PC-3 (cell line): Measurements from ENCODE around the gene ANKRD13B. TPM values are rescaled to one million over a fixed set of nuclear protein-coding genes. Genes with fewer than 3 reads are reported as not detected.
A peak's percentile ranks its signal among the peaks of the same experiment; 100 is the strongest.

Source experiments
- ATAC-seq: fragments of 200-7000 bp; cut with Tn5 transposase; 2 replicates; pipeline ENCODE4 v1.9.1; 2020; ENCODE audit warnings: mild to moderate bottlenecking, moderate library complexity
- BruUV-seq: library from RNA; stranded (reverse); fragments of 400-500 nt; replicated peaks from 2 replicates; lab custom pipeline; 2021; lab: Mats Ljungman, UMichigan
- CTCF ChIA-PET: fragments of 300-600 bp; sonication (Branson Sonifier 250); formaldehyde crosslinking; loops from one replicate; lab custom pipeline; 2022; ENCODE audit warnings: antibody characterized with exemption; lab: Charles Lee
- POLR2A ChIA-PET: fragments of 300-600 bp; sonication (Branson Sonifier 250); formaldehyde crosslinking; loops from one replicate; lab custom pipeline; 2022; ENCODE audit warnings: antibody characterized with exemption; ENCODE audit not compliant: unreplicated experiment; lab: Charles Lee
- DNase-seq: peaks from one replicate; pipeline ENCODE4 v3.0.0-alpha.2; 2015
- H2AFZ ChIP-seq: fragments of 300-600 bp; sonication (generic); 2 replicates; pipeline ENCODE4 v1.6.0; 2016; ENCODE audit warnings: antibody characterized with exemption, low read length
- H3F3A ChIP-seq: fragments of 300-600 bp; sonication (generic); one replicate; pipeline ENCODE4 v1.6.0; 2017; ENCODE audit warnings: antibody characterized with exemption, low read length, control low read depth, mild to moderate bottlenecking; ENCODE audit not compliant: unreplicated experiment
- H3K27ac ChIP-seq: fragments of 300-600 bp; sonication (generic); 2 replicates; pipeline ENCODE4 v1.5.1; 2016; ENCODE audit warnings: mild to moderate bottlenecking, low read length
- H3K27me3 ChIP-seq: fragments of 300-600 bp; sonication (generic); 2 replicates; pipeline ENCODE4 v1.6.1; 2016; ENCODE audit warnings: low read length, mixed read lengths
- H3K36me3 ChIP-seq: fragments of 300-600 bp; sonication (generic); 2 replicates; pipeline ENCODE4 v1.6.1; 2016; ENCODE audit warnings: low read depth, mixed run types, low read length, mixed read lengths
- H3K4me1 ChIP-seq: fragments of 300-600 bp; sonication (generic); 2 replicates; pipeline ENCODE4 v1.5.1; 2016; ENCODE audit warnings: low read length; ENCODE audit not compliant: insufficient read depth
- H3K4me2 ChIP-seq: fragments of 300-600 bp; sonication (generic); 2 replicates; pipeline ENCODE4 v1.6.0; 2016; ENCODE audit warnings: low read length
- H3K4me3 ChIP-seq: fragments of 300-600 bp; sonication (generic); 2 replicates; pipeline ENCODE4 v1.5.1; 2016; ENCODE audit warnings: mild to moderate bottlenecking, low read length, mixed read lengths
- H3K79me2 ChIP-seq: fragments of 300-600 bp; sonication (generic); 2 replicates; pipeline ENCODE4 v1.6.1; 2017; ENCODE audit warnings: low read length, mixed read lengths
- H3K9ac ChIP-seq: fragments of 300-600 bp; sonication (generic); 2 replicates; pipeline ENCODE4 v1.6.0; 2016; ENCODE audit warnings: mild to moderate bottlenecking, low read length
- H3K9me2 ChIP-seq: fragments of 300-600 bp; sonication (generic); replicated peaks from 2 replicates; pipeline ENCODE4 v1.6.1; 2016; ENCODE audit warnings: mixed run types, low read length, mixed read lengths
- H3K9me3 ChIP-seq: fragments of 300-600 bp; sonication (generic); 2 replicates; pipeline ENCODE4 v1.6.1; 2016; ENCODE audit warnings: low read length, mixed read lengths
- H4K20me1 ChIP-seq: fragments of 300-600 bp; sonication (generic); 2 replicates; pipeline ENCODE4 v1.6.1; 2016; ENCODE audit warnings: low read length, mixed read lengths
- EZH2 ChIP-seq: fragments of 300-600 bp; sonication (generic); IDR thresholded peaks from one replicate; pipeline ENCODE4 v1.6.1; 2017; ENCODE audit warnings: antibody characterized with exemption, mild to moderate bottlenecking, low read length; ENCODE audit not compliant: unreplicated experiment
- EZH2phosphoT487 ChIP-seq: fragments of 300-600 bp; sonication (generic); IDR thresholded peaks from 2 replicates; pipeline ENCODE4 v1.6.1; 2018; ENCODE audit warnings: mild to moderate bottlenecking, antibody characterized with exemption, low read length, borderline replicate concordance
- intact Hi-C: fragments of 100-400 bp; cut with micrococcal nuclease; formaldehyde crosslinking; loops from 2 replicates; pipeline ENCODE4 v1.9.0; 2023
- total RNA-seq: library from RNA; depleted of rRNA; stranded (reverse); fragments of >200 nt; gene quantifications from 2 replicates; pipeline ENCODE4 v1.2.3, GENCODE V29; 2014
- TF ChIP-seq, protein P1 (sequence below): fragments of 300-600 bp; sonication (generic); conservative IDR thresholded peaks from 2 replicates; pipeline ENCODE4 v1.5.1; 2017; ENCODE audit warnings: antibody characterized with exemption, low read depth, mild to moderate bottlenecking, low read length

Gene ANKRD13B
- total RNA-seq, 1 experiment from 2014 or later, result 11.2 TPM

DNA sequence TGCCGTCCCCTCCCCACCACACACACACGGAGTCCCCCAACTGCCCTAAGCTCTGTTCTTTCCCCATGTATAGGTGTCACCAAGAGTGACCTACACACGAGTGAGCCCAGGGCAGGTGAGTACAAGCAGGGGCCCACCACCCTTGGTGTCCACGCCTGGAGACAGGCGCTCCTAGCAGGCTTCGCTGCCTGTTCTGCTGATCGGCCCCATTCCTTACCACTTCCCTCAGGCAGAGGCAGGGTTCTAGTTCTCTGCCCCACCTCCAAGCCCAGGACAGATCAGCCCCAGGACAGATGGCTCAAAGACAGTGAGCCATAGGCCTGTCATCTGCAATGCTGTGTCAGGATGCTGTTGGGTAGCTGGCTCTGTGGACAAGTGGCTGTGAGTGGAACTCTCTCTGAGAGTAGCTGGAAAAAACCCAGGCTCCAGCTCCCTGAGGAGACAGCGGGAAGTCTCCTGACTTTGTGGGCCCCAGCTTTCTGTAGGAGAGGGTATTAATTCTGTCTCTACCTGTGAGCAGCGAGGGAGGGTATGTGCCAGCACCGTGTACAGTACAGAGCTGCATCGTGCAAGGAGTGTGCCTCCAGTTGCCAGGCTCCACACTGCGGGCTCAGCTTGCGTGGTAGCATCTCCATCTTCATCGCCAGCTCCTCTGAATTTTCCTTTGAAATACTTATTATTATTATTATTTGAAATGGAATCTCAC, 23.5 kb upstream of the ANKRD13B start:
- Histone ChIP-seq H3F3A (no peaks in the 10 kb centered on the region), H3K4me2 (peak overlapping the region; percentile 91), H4K20me1 (no peaks in the 10 kb centered on the region), H3K9ac (peak overlapping the region; percentile 57; the same call in 1 of the 2 replicates), H3K36me3 (no peaks in the 10 kb centered on the region), H3K79me2 (no peaks in the 10 kb centered on the region), H3K27me3 (no peaks in the 10 kb centered on the region), H3K27ac (no peak overlapping the region), H3K4me3 (peak overlapping the region; percentile 85), H2AFZ (peak overlapping the region; percentile 88), H3K4me1 (peaks cover 7% of the 10 kb centered on the region; the same call in 1 of the 2 replicates), H3K9me2 (no peaks in the 10 kb centered on the region), H3K9me3 (no peaks in the 10 kb centered on the region)
- 0 out of 2 replicates have a peak, but pooled peaks have one; percentile 0 for ATAC-seq
- BruUV-seq, result TSS peak; percentile 35
- ChIA-PET POLR2A (no interaction called here), CTCF (interaction anchor here (0.7 to 0.9 kb wide), 2 partner anchors 12 to 48 kb away, joined by 3 read pairs; no protein-coding TSS in a partner anchor)
- TF ChIP-seq EZH2phosphoT487 (no peak), EZH2 (no peak)
- TF ChIP-seq, protein P1, sequence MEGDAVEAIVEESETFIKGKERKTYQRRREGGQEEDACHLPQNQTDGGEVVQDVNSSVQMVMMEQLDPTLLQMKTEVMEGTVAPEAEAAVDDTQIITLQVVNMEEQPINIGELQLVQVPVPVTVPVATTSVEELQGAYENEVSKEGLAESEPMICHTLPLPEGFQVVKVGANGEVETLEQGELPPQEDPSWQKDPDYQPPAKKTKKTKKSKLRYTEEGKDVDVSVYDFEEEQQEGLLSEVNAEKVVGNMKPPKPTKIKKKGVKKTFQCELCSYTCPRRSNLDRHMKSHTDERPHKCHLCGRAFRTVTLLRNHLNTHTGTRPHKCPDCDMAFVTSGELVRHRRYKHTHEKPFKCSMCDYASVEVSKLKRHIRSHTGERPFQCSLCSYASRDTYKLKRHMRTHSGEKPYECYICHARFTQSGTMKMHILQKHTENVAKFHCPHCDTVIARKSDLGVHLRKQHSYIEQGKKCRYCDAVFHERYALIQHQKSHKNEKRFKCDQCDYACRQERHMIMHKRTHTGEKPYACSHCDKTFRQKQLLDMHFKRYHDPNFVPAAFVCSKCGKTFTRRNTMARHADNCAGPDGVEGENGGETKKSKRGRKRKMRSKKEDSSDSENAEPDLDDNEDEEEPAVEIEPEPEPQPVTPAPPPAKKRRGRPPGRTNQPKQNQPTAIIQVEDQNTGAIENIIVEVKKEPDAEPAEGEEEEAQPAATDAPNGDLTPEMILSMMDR, result no peak
- intact Hi-C loops, result no loop called here
- peak; percentile 42 for DNase-seq

DNA sequence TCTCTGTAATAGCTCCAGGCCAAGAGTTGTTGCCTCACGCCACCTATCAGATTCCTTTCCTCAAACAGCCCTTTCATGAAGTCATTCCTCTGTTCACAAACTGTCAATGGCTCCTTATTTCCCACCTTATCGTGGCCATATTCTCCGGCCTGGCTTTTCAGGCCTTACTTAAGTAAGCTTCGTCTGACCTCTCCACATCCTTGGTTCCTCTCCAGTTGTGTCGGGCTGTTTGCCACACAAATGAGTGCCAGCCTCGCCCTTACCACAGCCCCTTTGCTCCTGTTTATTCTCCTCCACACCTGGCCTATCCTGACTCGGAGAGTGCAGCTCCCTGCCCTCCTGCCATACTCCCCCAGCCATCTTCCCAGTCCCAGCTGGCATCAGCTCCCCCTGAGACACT, 22.4 kb upstream of the ANKRD13B start:
- BruUV-seq, result TSS peak; percentile 20
- ChIA-PET POLR2A (no interaction called here), CTCF (no interaction called here)

More for the DNA sequence above, 22.4 kb upstream of the ANKRD13B start:
- intact Hi-C loops, result no loop called here
- H3K9me2 ChIP-seq, result no peaks in the 10 kb centered on the region
- H3F3A ChIP-seq, result no peaks in the 10 kb centered on the region
- no peak overlapping the region for H3K4me3 ChIP-seq
- TF ChIP-seq EZH2phosphoT487 (no peak), EZH2 (no peak)
- TF ChIP-seq, protein P1, result no peak
- H3K4me2 ChIP-seq, result no peak overlapping the region
- no peaks in the 10 kb centered on the region for H3K36me3 ChIP-seq
- H3K27ac ChIP-seq, result no peak overlapping the region
- H4K20me1 ChIP-seq, result no peaks in the 10 kb centered on the region
- no peaks in the 10 kb centered on the region for H3K9me3 ChIP-seq
- H3K9ac ChIP-seq, result no peak overlapping the region
- peaks cover 7% of the 10 kb centered on the region; the same call in 1 of the 2 replicates for H3K4me1 ChIP-seq
- no peak for DNase-seq
- no peak overlapping the region for H2AFZ ChIP-seq
- ATAC-seq, result no peak
- no peaks in the 10 kb centered on the region for H3K79me2 ChIP-seq
- no peaks in the 10 kb centered on the region for H3K27me3 ChIP-seq
